ENCODE measurements around the gene PELI1. TPM values are rescaled to one million over a fixed set of nuclear protein-coding genes. Genes with fewer than 3 reads are reported as not detected.
A peak's percentile ranks its signal among the peaks of the same experiment; 100 is the strongest.

PELI1 gene
- total RNA-seq, 6 donors from 2014 or later, result 18.5 to 57.3 (median 36.2) TPM

GRCh38 chr2:64063924-64064331 lies 80.3 kb downstream of the PELI1 start:
- H3K27ac ChIP-seq, result peak overlapping the region; percentile 55 to 83 (median 75)
- H3K36me3 ChIP-seq, result no peaks in the 10 kb centered on the region
- DNase-seq (peak in 1 of 2 donors; percentile 40), ATAC-seq (ENCODE audit: low FRiP score in 2 of 2) (peak; percentile 55 to 61)
- no peaks in the 10 kb centered on the region for H3K27me3 ChIP-seq
- peaks cover 12 to 29% (median 17%) of the 10 kb centered on the region in 4 donors for H3K4me1 ChIP-seq
- no peaks in the 10 kb centered on the region for H3K9me3 ChIP-seq
- H3K4me3 ChIP-seq, result no peak overlapping the region
- WGBS, 2 donors, result 29 to 48% methylated on average over 4 of the region's 4 CpGs
- TF ChIP-seq EP300 (IDR thresholded peaks at IDR 0.05) (peak in 1 of 4 donors; percentile 1), POLR2A (IDR thresholded peaks at IDR 0.05) (no peak), POLR2AphosphoS5 (IDR thresholded peaks at IDR 0.05) (no peak), CTCF (IDR thresholded peaks at IDR 0.05) (no peak)

- TF ChIP-seq POLR2A (IDR thresholded peaks at IDR 0.05) (no peak), POLR2AphosphoS5 (IDR thresholded peaks at IDR 0.05) (no peak), EP300 (IDR thresholded peaks at IDR 0.05) (no peak), CTCF (IDR thresholded peaks at IDR 0.05) (no peak)
- ATAC-seq (ENCODE audit: low FRiP score in 2 of 2) (no peak), DNase-seq (no peak)
- Histone ChIP-seq H3K9me3 (no peaks in the 10 kb centered on the region), H3K4me3 (no peak overlapping the region), H3K36me3 (no peaks in the 10 kb centered on the region), H3K27ac (peak overlapping the region; percentile 55 to 83 (median 75)), H3K4me1 (peaks cover 12 to 29% (median 17%) of the 10 kb centered on the region in 4 donors), H3K27me3 (no peaks in the 10 kb centered on the region)
- WGBS, 2 donors, result 75 to 85% methylated on average over 3 of the region's 3 CpGs
These were observed 80.8 kb downstream of the PELI1 start for GRCh38 chr2:64063454-64063853.

- Histone ChIP-seq H3K4me3 (no peak overlapping the region), H3K9me3 (no peaks in the 10 kb centered on the region), H3K27me3 (no peaks in the 10 kb centered on the region), H3K4me1 (peaks cover 12 to 29% (median 17%) of the 10 kb centered on the region in 4 donors), H3K36me3 (no peaks in the 10 kb centered on the region), H3K27ac (peak overlapping the region in 3 of 4 donors; percentile 42 to 82 (median 55))
- TF ChIP-seq EP300 (IDR thresholded peaks at IDR 0.05) (peak in 1 of 4 donors; percentile 62), POLR2A (IDR thresholded peaks at IDR 0.05) (no peak), CTCF (IDR thresholded peaks at IDR 0.05) (no peak), POLR2AphosphoS5 (IDR thresholded peaks at IDR 0.05) (peak in 1 of 2 donors; percentile 25)
- ATAC-seq (ENCODE audit: low FRiP score in 2 of 2) (peak in 1 of 2 donors; percentile 52), DNase-seq (peak in 1 of 2 donors; percentile 77)
These were observed 81.4 kb downstream of the PELI1 start for GRCh38 chr2:64062840-64063239.

- DNase-seq, result no peak
- no peaks in the 10 kb centered on the region for H3K36me3 ChIP-seq
- no peak overlapping the region for H3K4me3 ChIP-seq
- peaks cover 11 to 18% (median 13%) of the 10 kb centered on the region in 4 donors for H3K4me1 ChIP-seq
- TF ChIP-seq POLR2AphosphoS5 (IDR thresholded peaks at IDR 0.05) (no peak), POLR2A (IDR thresholded peaks at IDR 0.05) (no peak), CTCF (IDR thresholded peaks at IDR 0.05) (no peak), EP300 (IDR thresholded peaks at IDR 0.05) (no peak)
- ATAC-seq (ENCODE audit: low FRiP score in 2 of 2), result no peak
- no peak overlapping the region for H3K27ac ChIP-seq
- H3K27me3 ChIP-seq, result no peaks in the 10 kb centered on the region
- H3K9me3 ChIP-seq, result no peaks in the 10 kb centered on the region
These were observed 85.0 kb downstream of the PELI1 start for GRCh38 chr2:64059270-64059669.

GRCh38 chr2:64056021-64056420 lies 88.2 kb downstream of the PELI1 start:
- H3K9me3 ChIP-seq, result no peaks in the 10 kb centered on the region
- ATAC-seq (ENCODE audit: low FRiP score in 2 of 2), result no peak
- no peaks in the 10 kb centered on the region for H3K36me3 ChIP-seq
- no peaks in the 10 kb centered on the region for H3K27me3 ChIP-seq
- H3K27ac ChIP-seq, result no peak overlapping the region
- WGBS, 2 donors, result 86 to 88% methylated on average over 2 of the region's 2 CpGs
- DNase-seq, result no peak
- TF ChIP-seq POLR2A (IDR thresholded peaks at IDR 0.05) (no peak), CTCF (IDR thresholded peaks at IDR 0.05) (no peak), EP300 (IDR thresholded peaks at IDR 0.05) (no peak), POLR2AphosphoS5 (IDR thresholded peaks at IDR 0.05) (no peak)
- H3K4me1 ChIP-seq, result peaks cover 0 to 7% (median 2%) of the 10 kb centered on the region in 4 donors
- H3K4me3 ChIP-seq, result no peak overlapping the region

Measured in upper lobe of left lung (tissue), 6 donors.